GM12878 (cell line): ENCODE measurements around the gene HOXB1. TPM values are rescaled to one million over a fixed set of nuclear protein-coding genes. Genes with fewer than 3 reads are reported as not detected.
"Not testable (repeated sequence)": the region's sequence is repeated elsewhere in the genome, so short reads cannot be mapped to it uniquely, and the experiment has no call there.

ENCODE experiments used
- ATAC-seq: fragments of 200-7000 bp; cut with Tn5 transposase; 3 replicates; pipeline ENCODE4 v1.9.1; 2020; ENCODE audit warnings: mild to moderate bottlenecking, moderate library complexity
- BruUV-seq: library from RNA; stranded (reverse); fragments of 400-500 nt; replicated peaks from 2 replicates; lab custom pipeline; 2021; lab: Mats Ljungman, UMichigan
- CTCF ChIA-PET: fragments of 300-600 bp; sonication (Branson Sonifier 250); formaldehyde crosslinking; extraction: SDS; loops from one replicate; lab custom pipeline; 2021; ENCODE audit warnings: inconsistent platforms; lab: Yijun Ruan, JAX
- POLR2A ChIA-PET: fragments of 350-600 bp; formaldehyde crosslinking; extraction: SDS; loops from one replicate; lab custom pipeline; 2021; ENCODE audit warnings: inconsistent platforms; lab: Charles Lee
- RAD21 ChIA-PET: fragments of 300-600 bp; sonication (Branson Sonifier 250); formaldehyde crosslinking; loops from one replicate; lab custom pipeline; 2023; ENCODE audit warnings: antibody characterized with exemption; ENCODE audit not compliant: unreplicated experiment; lab: Charles Lee
- SMC1A ChIA-PET: fragments of 300-600 bp; sonication (Branson Sonifier 250); formaldehyde crosslinking; loops from one replicate; lab custom pipeline; 2023; ENCODE audit not compliant: unreplicated experiment, uncharacterized antibody; lab: Charles Lee
- DNase-seq: peaks from one replicate; pipeline ENCODE4 v3.0.0-alpha.2; 2011; ENCODE audit warnings: low read depth, low spot score
- FAIRE-seq: peaks from 3 replicates; lab custom pipeline; 2011; peaks lifted over from hg19 to GRCh38; lab: Jason Lieb, UNC
- H2AFZ ChIP-seq: 2 replicates; pipeline ENCODE4 v1.6.0; 2011; ENCODE audit warnings: low read depth, low read length, control low read depth; ENCODE audit not compliant: control insufficient read depth
- H3K27ac ChIP-seq: 2 replicates; pipeline ENCODE4 v1.5.1; 2011; ENCODE audit warnings: control low read depth; ENCODE audit not compliant: control insufficient read depth, insufficient read depth
- H3K27me3 ChIP-seq, 2 experiments: replicated peaks in 1 of 2; 2 replicates each; pipeline versions ENCODE4 v1.6.0 to v1.6.1; 2011; ENCODE audit warnings: low read length in 1 of 2; ENCODE audit not compliant: control insufficient read depth in 2 of 2, insufficient read depth in 2 of 2
- H3K36me3 ChIP-seq, 2 experiments: 2 replicates each; pipeline ENCODE4 v1.5.1; 2011; ENCODE audit warnings: low read length in 1 of 2; ENCODE audit not compliant: control insufficient read depth in 2 of 2, insufficient read depth in 2 of 2
- H3K4me1 ChIP-seq: 2 replicates; pipeline ENCODE4 v1.6.1; 2011; ENCODE audit warnings: mild to moderate bottlenecking, low read length, moderate library complexity, mixed read lengths; ENCODE audit not compliant: control insufficient read depth, insufficient read depth
- H3K4me2 ChIP-seq: 2 replicates; pipeline ENCODE4 v1.6.0; 2011; ENCODE audit warnings: control low read depth; ENCODE audit not compliant: control insufficient read depth, insufficient read depth
- H3K4me3 ChIP-seq: fragments of 200-600 bp; sonication (generic); 2 replicates; pipeline ENCODE4 v1.5.1; 2016
- H3K79me2 ChIP-seq: 2 replicates; pipeline ENCODE4 v1.6.0; 2011; ENCODE audit warnings: low read length; ENCODE audit not compliant: control insufficient read depth, insufficient read depth
- H3K9ac ChIP-seq: 2 replicates; pipeline ENCODE4 v1.8.0; 2011; ENCODE audit warnings: low read length, control low read depth, mixed read lengths; ENCODE audit not compliant: control insufficient read depth, insufficient read depth
- H3K9me3 ChIP-seq: replicated peaks from 3 replicates; pipeline ENCODE4 v1.5.1; 2011; ENCODE audit warnings: mild to moderate bottlenecking, low read length; ENCODE audit not compliant: control insufficient read depth, insufficient read depth
- H4K20me1 ChIP-seq: 2 replicates; pipeline ENCODE4 v1.6.0; 2011; ENCODE audit not compliant: control insufficient read depth, insufficient read depth
- IKZF2 ChIP-seq, 2 experiments: fragments of 450-650 bp; IDR thresholded peaks; 2 replicates each; pipeline ENCODE4 v1.6.1; 2017; ENCODE audit warnings: mild to moderate bottlenecking in 2 of 2, moderate library complexity in 2 of 2
- RFX5 ChIP-seq: IDR thresholded peaks from 2 replicates; pipeline ENCODE4 v1.6.1; 2011; ENCODE audit warnings: low read depth, low read length, improper control_type of control experiment
- TCF12 ChIP-seq: IDR thresholded peaks from 2 replicates; pipeline ENCODE4 v1.6.1; 2011; ENCODE audit warnings: low read depth, mild to moderate bottlenecking, low read length
- TCF7 ChIP-seq: IDR thresholded peaks from 2 replicates; pipeline ENCODE4 v1.6.1; 2014; ENCODE audit warnings: antibody characterized with exemption, borderline replicate concordance
- WGBS: methylation state at CpG from one replicate; pipeline ENCODE4 v1.1.6; 2016; ENCODE audit warnings: low lambda C conversion rate; ENCODE audit not compliant: insufficient replicate concordance, insufficient coverage; ENCODE audit errors: missing lambda C conversion rate; 5-methylcytosine and 5-hydroxymethylcytosine counted together
- in situ Hi-C: fragments of 300-500 bp; cut with MboI; formaldehyde crosslinking; loops from 9 replicates; pipeline ENCODE4 v1.14.3; 2018; ENCODE audit warnings: mixed read lengths
- intact Hi-C: fragments of 100-400 bp; cut with micrococcal nuclease; formaldehyde crosslinking; loops from one replicate; pipeline ENCODE4 v1.14.2; 2022; ENCODE audit not compliant: unreplicated experiment
- polyA plus RNA-seq, 11 experiments: library from polyadenylated mRNA; depleted of rRNA in 4 of 11; unstranded in 6 of 11; stranded (reverse) in 5 of 11; fragments of >200 nt; fragmentation: Nextera tagmentation in 4 of 11; fragmentation: Illumina TruSeq in 1 of 11; extraction: Ambion mirVana in 4 of 11; extraction: Trizol in 1 of 11; gene quantifications; 1 replicate in 1 of 11; 2 replicates in 10 of 11; pipeline versions ENCODE4 v1.2.1 to v1.2.3, GENCODE V29; 2011 to 2016; ENCODE audit warnings: inconsistent platforms in 2 of 11, missing spikeins in 2 of 11, low read depth in 1 of 11
- total RNA-seq, 4 experiments: library from RNA; depleted of rRNA in 3 of 4; stranded (reverse); fragments of >200 nt in 3 of 4; fragmentation: Illumina TruSeq in 1 of 4; extraction: Trizol in 1 of 4; gene quantifications; 2 replicates each; pipeline versions ENCODE4 v1.2.1 to v1.2.3, GENCODE V29; 2013 to 2021

Gene HOXB1
- total and polyA plus RNA-seq, 10 of the 15 experiments (the other 5 are each of a cell fraction or from before 2014, with no cell fraction given), result not detected

- Histone ChIP-seq H3K27ac (no peak overlapping the region), H3K9ac (no peak overlapping the region), H3K4me2 (no peak overlapping the region), H3K4me1 (no peaks in the 10 kb centered on the region), H3K79me2 (peaks cover 7% of the 10 kb centered on the region), H3K4me3 (no peak overlapping the region), H3K36me3 (no peaks in the 10 kb centered on the region), H3K27me3 (peaks cover 0 to 2% of the 10 kb centered on the region in 2 experiments; a peak in 1 of 4 replicates), H3K9me3 (no peaks in the 10 kb centered on the region), H4K20me1 (no peaks in the 10 kb centered on the region), H2AFZ (no peak overlapping the region)
- CTCF ChIA-PET, result no interaction called here
- no peak for FAIRE-seq
- POLR2A ChIA-PET, result interaction anchor here (0.6 kb wide), 1 partner anchor 1220 kb away, joined by 3 read pairs; no protein-coding TSS in a partner anchor
- TF ChIP-seq TCF12 (no peak), TCF7 (no peak), RFX5 (no peak), IKZF2 (IDR thresholded peaks at IDR 0.05) (no peak)
- 56% methylated on average over 3 of the region's 3 CpGs for WGBS
- SMC1A ChIA-PET, result interaction anchor here (0.7 kb wide), 1 partner anchor 187 kb away, joined by 3 read pairs; no protein-coding TSS in a partner anchor
- no peak for ATAC-seq
- intact Hi-C loops, result no loop called here
- in situ Hi-C loops, result no loop called here
- DNase-seq, result no peak
- no TSS peak for BruUV-seq
- RAD21 ChIA-PET, result no interaction called here
Observed at GRCh38 chr17:48537316-48537715, 6.5 kb upstream of the HOXB1 start.

GRCh38 chr17:48535793-48536559 is 5.2 kb upstream of the HOXB1 start:
- DNase-seq, RAD21 ChIA-PET, ATAC-seq, BruUV-seq, H3K9me3 ChIP-seq, H3K27ac ChIP-seq, CTCF ChIA-PET, H3K4me1 ChIP-seq, in situ Hi-C loops, FAIRE-seq, H3K27me3 ChIP-seq, H3K36me3 ChIP-seq, H3K9ac ChIP-seq, H4K20me1 ChIP-seq, H3K4me2 ChIP-seq, H2AFZ ChIP-seq, H3K79me2 ChIP-seq, H3K4me3 ChIP-seq, intact Hi-C loops: not testable (repeated sequence)
- ChIA-PET POLR2A (interaction anchor here (0.7 kb wide), 1 partner anchor 36 kb away, joined by 5 read pairs; no protein-coding TSS in a partner anchor), SMC1A (interaction anchor here (0.6 kb wide), 1 partner anchor 195 kb away, joined by 3 read pairs; no protein-coding TSS in a partner anchor)
- WGBS, result 63% methylated on average over 9 of the region's 9 CpGs
